Measurements from ENCODE around the gene PPP6R2. TPM values are rescaled to one million over a fixed set of nuclear protein-coding genes. Genes with fewer than 3 reads are reported as not detected.

PPP6R2 gene
- total RNA-seq, 3 donors from 2014 or later = 48.3 to 54.1 (median 49.5) TPM

DNA sequence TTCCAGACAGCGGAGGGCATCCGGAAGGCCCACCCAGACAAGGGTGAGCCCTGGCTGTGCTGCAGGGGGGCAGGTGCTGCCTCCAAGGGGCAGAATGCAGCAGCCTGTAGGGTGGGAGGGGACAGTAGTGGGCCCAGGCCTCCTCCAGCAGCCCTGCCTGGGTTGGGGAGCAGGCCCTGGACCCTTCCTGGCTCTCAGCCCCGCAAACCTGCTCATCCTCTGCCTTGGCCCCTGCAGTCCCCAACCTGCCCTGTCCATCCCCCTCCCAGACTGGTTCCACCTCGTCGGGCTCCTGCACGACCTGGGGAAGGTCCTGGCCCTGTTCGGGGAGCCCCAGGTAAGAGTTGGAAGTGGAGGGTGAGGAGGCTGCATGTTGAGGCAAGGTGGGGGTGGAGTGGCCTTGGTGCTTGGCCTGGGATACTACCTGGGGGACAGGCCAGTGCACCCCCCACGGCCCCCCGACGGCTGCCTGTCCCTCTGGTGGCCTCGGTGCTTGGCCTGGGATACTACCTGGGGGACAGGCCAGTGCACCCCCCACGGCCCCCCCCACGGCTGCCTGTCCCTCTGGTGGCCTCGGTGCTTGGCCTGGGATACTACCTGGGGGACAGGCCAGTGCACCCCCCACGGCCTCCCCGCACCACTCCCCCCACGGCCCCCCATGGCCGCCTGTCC, 145.0 kb downstream of the PPP6R2 start:
- Histone ChIP-seq H3K4me3 (no peak overlapping the region), H3K36me3 (no peaks in the 10 kb centered on the region), H3K9me3 (no peaks in the 10 kb centered on the region), H3K4me1 (no peaks in the 10 kb centered on the region), H3K27me3 (peaks cover 0 to 2% of the 10 kb centered on the region in 2 donors), H3K27ac (no peak overlapping the region)
- DNase-seq (ENCODE audit: low spot score in 2 of 2) = no peak
- TF ChIP-seq POLR2AphosphoS5 (IDR thresholded peaks at IDR 0.05) = no peak
- no peak for TF ChIP-seq POLR2A (IDR thresholded peaks at IDR 0.05)
- TF ChIP-seq, protein P1, sequence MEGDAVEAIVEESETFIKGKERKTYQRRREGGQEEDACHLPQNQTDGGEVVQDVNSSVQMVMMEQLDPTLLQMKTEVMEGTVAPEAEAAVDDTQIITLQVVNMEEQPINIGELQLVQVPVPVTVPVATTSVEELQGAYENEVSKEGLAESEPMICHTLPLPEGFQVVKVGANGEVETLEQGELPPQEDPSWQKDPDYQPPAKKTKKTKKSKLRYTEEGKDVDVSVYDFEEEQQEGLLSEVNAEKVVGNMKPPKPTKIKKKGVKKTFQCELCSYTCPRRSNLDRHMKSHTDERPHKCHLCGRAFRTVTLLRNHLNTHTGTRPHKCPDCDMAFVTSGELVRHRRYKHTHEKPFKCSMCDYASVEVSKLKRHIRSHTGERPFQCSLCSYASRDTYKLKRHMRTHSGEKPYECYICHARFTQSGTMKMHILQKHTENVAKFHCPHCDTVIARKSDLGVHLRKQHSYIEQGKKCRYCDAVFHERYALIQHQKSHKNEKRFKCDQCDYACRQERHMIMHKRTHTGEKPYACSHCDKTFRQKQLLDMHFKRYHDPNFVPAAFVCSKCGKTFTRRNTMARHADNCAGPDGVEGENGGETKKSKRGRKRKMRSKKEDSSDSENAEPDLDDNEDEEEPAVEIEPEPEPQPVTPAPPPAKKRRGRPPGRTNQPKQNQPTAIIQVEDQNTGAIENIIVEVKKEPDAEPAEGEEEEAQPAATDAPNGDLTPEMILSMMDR (IDR thresholded peaks at IDR 0.05) = no peak
- intact Hi-C loops (cut with DNase I; ENCODE audit: low total_unique reads) = no loop called here

GRCh38 chr22:50488886-50489285, 145.8 kb downstream of the PPP6R2 start:
- no peaks in the 10 kb centered on the region for H3K27me3 ChIP-seq
- no peaks in the 10 kb centered on the region for H3K9me3 ChIP-seq
- H3K4me1 ChIP-seq = no peaks in the 10 kb centered on the region
- TF ChIP-seq POLR2AphosphoS5 (IDR thresholded peaks at IDR 0.05) (no peak), POLR2A (IDR thresholded peaks at IDR 0.05) (no peak)
- TF ChIP-seq, protein P1 (IDR thresholded peaks at IDR 0.05) = no peak
- no peak overlapping the region for H3K27ac ChIP-seq
- DNase-seq (ENCODE audit: low spot score in 2 of 2) = no peak
- H3K36me3 ChIP-seq = no peaks in the 10 kb centered on the region
- H3K4me3 ChIP-seq = no peak overlapping the region
- intact Hi-C loops (cut with DNase I; ENCODE audit: low total_unique reads) = no loop called here

DNA sequence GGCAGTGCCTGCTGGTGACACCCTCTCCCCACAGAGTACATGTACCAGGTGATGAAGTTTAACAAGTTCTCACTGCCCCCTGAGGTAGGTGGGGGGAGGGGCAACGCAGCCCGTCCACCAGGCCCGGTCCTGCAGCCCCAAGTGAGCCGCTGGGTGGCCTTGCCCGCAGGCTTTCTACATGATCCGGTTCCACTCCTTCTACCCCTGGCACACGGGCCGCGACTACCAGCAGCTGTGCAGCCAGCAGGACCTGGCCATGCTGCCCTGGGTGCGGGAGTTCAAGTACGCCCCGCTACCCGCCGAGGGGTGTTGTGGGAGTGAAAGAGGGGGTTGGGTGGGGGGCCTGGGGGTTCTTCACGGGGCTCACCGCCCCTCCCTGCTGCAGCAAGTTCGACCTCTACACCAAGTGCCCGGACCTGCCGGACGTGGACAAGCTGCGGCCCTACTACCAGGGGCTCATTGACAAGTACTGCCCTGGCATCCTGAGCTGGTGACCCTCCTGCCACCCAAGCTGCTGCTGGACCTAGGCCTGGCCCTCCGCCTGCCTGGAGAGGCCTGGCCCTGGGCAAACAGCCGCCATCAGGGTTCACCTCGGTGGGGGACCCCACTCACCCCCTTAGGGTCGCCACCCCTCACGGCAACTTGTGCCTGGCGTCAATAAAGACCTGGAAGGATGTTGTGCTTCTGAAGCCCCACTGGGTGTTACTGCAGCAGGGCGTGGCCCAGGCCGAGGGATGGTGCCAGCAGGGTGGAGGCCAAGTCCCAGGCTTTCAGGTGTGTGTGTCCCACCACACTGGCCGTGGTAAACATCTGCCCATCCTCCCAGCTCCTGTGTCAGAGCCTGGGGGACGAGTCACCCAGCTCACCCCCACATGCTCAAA, 146.5 kb downstream of the PPP6R2 start:
- Histone ChIP-seq H3K4me1 (no peaks in the 10 kb centered on the region), H3K36me3 (no peaks in the 10 kb centered on the region), H3K27me3 (no peaks in the 10 kb centered on the region), H3K9me3 (no peaks in the 10 kb centered on the region), H3K27ac (no peak overlapping the region), H3K4me3 (no peak overlapping the region)
- TF ChIP-seq, protein P1 (IDR thresholded peaks at IDR 0.05) = no peak
- TF ChIP-seq POLR2AphosphoS5 (IDR thresholded peaks at IDR 0.05) (no peak), POLR2A (IDR thresholded peaks at IDR 0.05) (no peak)
- no peak for DNase-seq (ENCODE audit: low spot score in 2 of 2)
- intact Hi-C loops (cut with DNase I; ENCODE audit: low total_unique reads) = no loop called here

DNA sequence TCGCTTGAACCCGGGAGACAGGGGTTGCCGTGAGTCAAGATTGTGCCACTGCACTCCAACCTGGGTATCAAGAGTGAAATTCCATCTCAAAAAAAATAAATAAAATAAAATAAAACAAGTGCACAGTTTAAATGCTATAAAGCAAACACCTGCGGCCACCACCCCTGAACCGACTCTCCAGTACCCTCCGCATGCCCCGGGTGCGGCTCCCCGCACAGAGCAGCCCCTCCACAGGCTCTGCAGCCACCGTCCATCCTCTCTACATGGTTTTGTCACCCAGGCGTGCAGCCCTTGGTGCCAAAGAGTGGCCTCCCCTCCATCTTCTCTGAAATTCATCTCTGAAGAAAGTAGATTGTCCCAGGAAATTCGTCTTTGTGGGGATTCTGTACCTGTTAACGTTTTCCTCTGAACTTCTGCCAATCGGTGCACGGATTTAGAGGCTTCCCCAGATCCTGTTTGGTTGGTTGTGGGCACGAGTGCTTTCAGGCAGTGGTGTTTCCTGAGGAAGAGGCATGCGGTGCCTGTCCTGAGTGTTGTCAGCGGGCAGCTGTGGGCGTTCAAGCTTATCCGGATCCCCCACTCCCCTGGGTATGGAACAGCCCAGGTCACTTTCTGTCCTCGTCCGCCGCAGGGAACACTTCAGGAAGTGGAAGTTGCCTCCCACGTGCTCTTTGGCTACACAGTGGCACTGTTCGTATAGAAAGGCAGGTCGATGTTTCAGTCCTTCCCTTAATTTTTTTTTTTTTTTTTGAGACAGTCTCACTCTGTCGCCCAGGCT, 147.6 kb downstream of the PPP6R2 start:
- Histone ChIP-seq H3K4me3 (no peak overlapping the region), H3K4me1 (no peaks in the 10 kb centered on the region), H3K9me3 (no peaks in the 10 kb centered on the region), H3K27ac (no peak overlapping the region), H3K27me3 (no peaks in the 10 kb centered on the region), H3K36me3 (no peaks in the 10 kb centered on the region)
- DNase-seq (ENCODE audit: low spot score in 2 of 2) = no peak
- TF ChIP-seq, protein P1 (IDR thresholded peaks at IDR 0.05) = no peak
- no peak for TF ChIP-seq POLR2AphosphoS5 (IDR thresholded peaks at IDR 0.05)
- TF ChIP-seq POLR2A (IDR thresholded peaks at IDR 0.05) = no peak
- intact Hi-C loops (cut with DNase I; ENCODE audit: low total_unique reads) = no loop called here

Other genes starting within 250 kb of the PPP6R2 start
- gene PANX2, start 172.6 kb upstream of the PPP6R2 start, total RNA-seq = 1 to 10 TPM in 2 of 3 donors, under 1 TPM in 1; 0.64 to 2.0 (median 1.8) TPM
- 10 to 100 TPM; 17.3 to 35.7 (median 28.2) TPM for gene TRABD, start 157.4 kb upstream of the PPP6R2 start, total RNA-seq
- gene SELENOO, start 142.3 kb upstream of the PPP6R2 start, total RNA-seq = 10 to 100 TPM; 24.3 to 32.3 (median 31.8) TPM
- 10 to 100 TPM; 34.2 to 66.2 (median 59.6) TPM for gene TUBGCP6, start 98.3 kb upstream of the PPP6R2 start, total RNA-seq
- 10 to 100 TPM; 22.9 to 35.7 (median 29.4) TPM for gene HDAC10, start 92.1 kb upstream of the PPP6R2 start, total RNA-seq
- gene MAPK12, start 81.6 kb upstream of the PPP6R2 start, total RNA-seq = 1 to 10 TPM; 3.8 to 9.8 (median 5.3) TPM
- 10 to 100 TPM in 2 of 3 donors, 1 to 10 TPM in 1; 5.7 to 16.5 (median 13.4) TPM for gene MAPK11, start 72.9 kb upstream of the PPP6R2 start, total RNA-seq
- gene PLXNB2, start 35.7 kb upstream of the PPP6R2 start, total RNA-seq = 100 to 1,000 TPM in 2 of 3 donors, 10 to 100 TPM in 1; 79.0 to 137 (median 122) TPM
- gene DENND6B, start 16.3 kb upstream of the PPP6R2 start, total RNA-seq = 1 to 10 TPM; 1.8 to 6.9 (median 5.4) TPM
- gene SBF1, start 131.7 kb downstream of the PPP6R2 start, total RNA-seq = 10 to 100 TPM; 30.6 to 33.1 (median 30.6) TPM
- under 1 TPM in 2 of 3 donors, not detected in 1; 0.59 to 0.98 TPM for gene ADM2, start 138.2 kb downstream of the PPP6R2 start, total RNA-seq
- gene MIOX, start 143.5 kb downstream of the PPP6R2 start, total RNA-seq = not detected
- gene LMF2, start 164.4 kb downstream of the PPP6R2 start, total RNA-seq = 10 to 100 TPM; 35.7 to 54.9 (median 39.5) TPM
- gene NCAPH2, start 164.9 kb downstream of the PPP6R2 start, total RNA-seq = 10 to 100 TPM; 25.9 to 48.2 (median 43.0) TPM
- 1 to 10 TPM; 1.9 to 6.6 (median 4.3) TPM for gene SCO2, start 182.3 kb downstream of the PPP6R2 start, total RNA-seq
- 100 to 1,000 TPM in 1 of 3 donors, 10 to 100 TPM in 2; 44.6 to 115 (median 82.9) TPM for gene TYMP, start 186.7 kb downstream of the PPP6R2 start, total RNA-seq
- under 1 TPM; 0.16 to 0.33 (median 0.29) TPM for gene KLHDC7B, start 202.6 kb downstream of the PPP6R2 start, total RNA-seq
- gene SYCE3, start 219.6 kb downstream of the PPP6R2 start, total RNA-seq = not detected
- 10 to 100 TPM; 13.6 to 40.0 (median 39.4) TPM for gene CPT1B, start 235.1 kb downstream of the PPP6R2 start, total RNA-seq
- 10 to 100 TPM; 53.9 to 77.6 (median 71.4) TPM for gene CHKB, start 239.5 kb downstream of the PPP6R2 start, total RNA-seq

Data from breast epithelium (tissue), 4 donors.